ENCODE measurements around the gene POC1B.

Gene POC1B

DNA sequence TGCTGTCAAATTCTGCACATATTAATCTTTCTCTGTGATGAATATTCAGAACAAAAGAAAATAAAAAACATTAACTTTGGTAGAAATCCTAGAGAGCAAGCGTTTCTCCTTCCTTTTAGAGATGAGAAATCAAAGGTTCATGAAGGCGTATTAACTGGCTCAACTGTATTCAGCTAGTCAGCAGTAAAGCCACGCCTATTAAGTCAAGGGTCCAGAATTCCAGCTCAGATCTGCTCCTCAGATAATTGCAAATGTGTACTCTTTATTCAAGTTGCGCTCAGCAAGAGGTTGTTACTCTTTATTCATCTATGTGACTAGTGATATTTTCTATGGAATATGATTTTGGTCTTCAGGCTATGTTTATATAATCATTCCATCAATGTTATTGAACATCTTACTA is 13.1 kb upstream of the POC1B start:
- no peak for DNase-seq

DNA sequence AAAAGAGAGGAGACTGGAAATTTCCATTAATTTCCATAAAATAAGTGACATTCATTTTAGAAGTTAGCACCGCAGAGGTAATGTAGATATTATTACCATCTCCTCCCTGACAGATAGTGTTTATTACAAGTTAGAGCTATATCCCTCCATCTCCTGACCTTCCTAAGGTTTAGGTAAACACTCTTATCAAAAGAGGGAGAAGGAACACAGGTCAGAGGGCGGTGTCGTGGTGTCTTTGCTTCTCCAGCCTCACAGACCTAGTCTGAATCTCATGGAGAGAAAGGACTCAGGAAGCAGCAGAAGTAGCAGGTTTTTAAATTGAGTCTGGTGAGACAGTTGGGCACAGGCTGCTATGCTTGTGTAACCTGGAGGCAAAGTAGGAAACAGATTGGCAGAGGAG is 11.5 kb upstream of the POC1B start:
- DNase-seq = no peak

DNA sequence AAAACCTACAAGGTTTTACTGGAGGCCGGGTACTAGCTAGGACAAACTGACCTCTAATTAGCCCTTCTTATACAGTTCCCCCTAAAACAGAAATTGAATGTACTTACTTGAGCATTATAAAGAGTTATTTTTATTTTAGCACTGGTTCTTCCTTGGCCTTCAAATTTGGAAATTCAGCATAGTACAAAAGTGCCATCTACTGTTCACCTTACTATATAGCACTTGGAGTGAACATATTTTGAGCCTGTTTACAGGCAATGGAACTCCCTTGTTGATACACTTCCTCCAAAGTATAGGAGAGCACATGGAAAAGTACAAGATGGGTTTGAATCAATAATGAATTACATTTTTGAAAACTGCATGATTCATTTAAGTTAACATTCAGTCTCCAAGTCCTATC is 3.9 kb upstream of the POC1B start:
- DNase-seq = no peak

DNA sequence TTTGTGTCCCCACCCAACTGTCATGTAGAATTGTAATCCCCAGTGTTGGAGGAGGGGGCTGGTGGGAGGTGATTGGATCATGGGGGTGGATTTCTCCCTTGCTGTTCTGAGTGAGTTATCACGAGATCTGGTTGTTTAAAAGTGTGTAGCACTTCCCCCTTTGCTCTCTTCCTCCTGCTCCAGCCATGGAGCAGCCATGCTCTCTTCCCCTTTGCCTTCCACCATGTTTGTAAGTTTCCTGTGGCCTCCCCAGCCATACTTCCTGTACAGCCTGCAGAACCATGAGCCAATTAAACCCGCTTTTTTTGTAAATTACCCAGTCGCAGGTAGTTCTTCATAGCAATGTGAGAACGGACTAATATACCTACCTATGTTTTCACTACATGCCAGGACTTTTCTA is 2.6 kb upstream of the POC1B start:
- DNase-seq = no peak

DNA sequence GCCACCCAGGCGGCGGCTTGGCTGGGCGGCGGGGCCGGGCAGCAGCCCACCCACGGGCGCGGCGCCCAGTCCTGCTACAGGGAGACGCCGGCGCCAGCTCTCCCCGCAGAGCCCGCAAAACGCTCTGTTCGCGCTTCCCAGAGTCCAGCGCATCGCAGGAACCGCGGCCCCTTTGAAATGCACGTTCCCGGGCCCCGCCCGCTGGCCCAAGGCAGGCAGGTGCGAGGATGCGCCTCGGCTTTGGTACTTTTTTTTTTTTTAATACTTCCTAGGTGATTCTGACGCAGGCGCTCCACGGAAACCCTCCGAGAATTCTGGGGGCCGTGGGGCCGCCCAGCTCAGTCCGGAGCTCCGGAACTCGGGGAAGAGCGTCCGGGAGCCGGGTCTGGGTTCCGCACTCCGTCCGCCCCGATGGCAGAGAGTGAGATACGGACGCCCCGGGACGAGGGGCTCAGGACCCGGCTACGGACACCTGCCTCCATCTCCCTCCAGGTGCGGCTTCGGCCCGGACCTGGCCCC is 483 bp downstream of the POC1B start:
- no peak for DNase-seq

DNA sequence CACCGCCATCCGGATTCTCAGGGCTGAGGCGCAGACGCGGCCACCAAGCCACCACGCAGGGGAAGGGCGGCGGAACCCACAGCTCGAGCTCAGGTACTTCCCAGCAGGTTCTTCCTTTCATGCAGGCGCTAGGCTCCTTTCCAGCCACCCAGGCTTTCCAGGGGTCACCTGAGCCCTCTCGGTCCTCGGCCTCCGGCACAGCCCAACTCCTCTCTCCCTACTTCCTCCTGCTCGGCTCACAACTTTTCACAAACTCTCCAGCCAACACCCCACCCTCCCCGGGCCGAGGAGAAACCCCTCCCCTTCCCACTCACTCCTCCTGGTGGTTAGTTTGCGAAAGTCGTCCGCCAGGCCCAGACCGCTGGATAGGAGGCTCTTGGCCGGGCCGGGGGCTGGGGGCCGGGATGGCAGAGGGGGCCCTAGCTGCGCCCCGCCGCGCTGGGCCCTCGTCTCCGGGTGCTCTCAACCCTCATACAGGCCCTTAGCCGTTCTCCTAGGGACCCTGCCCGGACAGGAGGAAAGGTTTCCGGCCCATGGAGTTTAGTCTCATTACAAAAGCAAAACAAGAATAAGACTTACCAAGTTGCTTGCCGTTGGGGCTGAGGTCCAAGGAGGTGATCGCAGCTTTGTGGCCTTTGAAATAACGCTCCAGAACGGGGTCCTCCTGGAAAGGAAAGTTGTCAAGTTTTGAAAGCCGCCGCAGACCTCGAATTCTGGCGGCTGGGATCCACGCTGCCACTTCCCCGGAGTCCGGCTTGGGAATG is 1.1 kb downstream of the POC1B start, which contains the start of gene GALNT4:
TSS of gene GALNT4 (minus strand) at position 256 of the 764 bp plus-strand sequence. CDS start at position 9, 247 bp downstream.
- no peak for DNase-seq

DNA sequence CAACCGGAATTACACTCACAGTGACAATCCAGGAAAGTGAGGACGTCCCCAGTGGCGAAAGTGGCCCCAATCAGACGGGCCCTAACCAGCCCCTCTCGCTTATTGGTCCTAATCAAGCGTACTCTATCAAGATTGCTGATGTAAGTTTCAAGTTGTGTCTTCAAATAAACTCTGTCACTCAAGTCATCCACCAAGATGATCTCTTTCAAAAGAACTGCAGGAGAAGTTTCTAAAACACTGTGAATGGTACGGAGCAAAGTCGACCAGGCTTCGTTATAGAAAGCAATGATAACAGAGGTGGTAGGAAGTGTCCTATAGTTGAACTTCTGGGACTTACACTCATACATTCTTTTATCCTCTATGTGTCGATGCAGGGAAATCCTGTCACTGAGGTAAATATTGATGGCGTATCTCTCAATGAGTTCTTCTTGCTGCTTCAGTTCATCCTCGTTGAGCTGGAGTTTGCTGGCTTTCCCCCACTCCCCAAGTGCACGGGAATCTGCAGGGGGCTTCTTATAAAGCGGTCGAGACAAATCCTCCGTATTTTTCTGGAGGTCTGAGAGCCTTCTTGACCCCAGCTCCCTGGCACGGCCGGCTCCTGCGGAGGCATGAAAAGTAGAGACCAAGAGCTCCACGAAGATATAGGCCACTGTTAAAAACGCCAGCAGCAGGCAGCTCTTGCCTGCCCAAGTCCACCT is 1.9 kb downstream of the POC1B start:
- DNase-seq = no peak

DNA sequence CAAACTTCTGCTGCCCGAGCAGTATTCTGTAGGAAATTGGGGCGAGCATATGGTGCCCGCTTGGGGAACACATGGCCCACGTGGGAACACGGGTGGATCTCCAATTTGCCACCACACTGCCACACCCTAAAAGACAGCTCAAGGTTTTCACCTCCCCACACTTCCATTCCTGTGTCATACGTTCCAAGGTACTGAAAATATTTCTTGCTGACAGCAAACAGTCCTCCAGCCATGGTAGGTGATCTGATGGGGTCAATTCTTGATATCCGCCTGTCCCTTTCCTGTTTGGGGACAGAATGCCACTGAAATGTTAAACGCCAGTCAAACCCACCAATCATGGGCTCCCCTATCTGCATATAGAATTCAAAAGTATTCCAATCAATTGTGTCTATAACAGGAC is 2.5 kb downstream of the POC1B start:
- no peak for DNase-seq

DNA sequence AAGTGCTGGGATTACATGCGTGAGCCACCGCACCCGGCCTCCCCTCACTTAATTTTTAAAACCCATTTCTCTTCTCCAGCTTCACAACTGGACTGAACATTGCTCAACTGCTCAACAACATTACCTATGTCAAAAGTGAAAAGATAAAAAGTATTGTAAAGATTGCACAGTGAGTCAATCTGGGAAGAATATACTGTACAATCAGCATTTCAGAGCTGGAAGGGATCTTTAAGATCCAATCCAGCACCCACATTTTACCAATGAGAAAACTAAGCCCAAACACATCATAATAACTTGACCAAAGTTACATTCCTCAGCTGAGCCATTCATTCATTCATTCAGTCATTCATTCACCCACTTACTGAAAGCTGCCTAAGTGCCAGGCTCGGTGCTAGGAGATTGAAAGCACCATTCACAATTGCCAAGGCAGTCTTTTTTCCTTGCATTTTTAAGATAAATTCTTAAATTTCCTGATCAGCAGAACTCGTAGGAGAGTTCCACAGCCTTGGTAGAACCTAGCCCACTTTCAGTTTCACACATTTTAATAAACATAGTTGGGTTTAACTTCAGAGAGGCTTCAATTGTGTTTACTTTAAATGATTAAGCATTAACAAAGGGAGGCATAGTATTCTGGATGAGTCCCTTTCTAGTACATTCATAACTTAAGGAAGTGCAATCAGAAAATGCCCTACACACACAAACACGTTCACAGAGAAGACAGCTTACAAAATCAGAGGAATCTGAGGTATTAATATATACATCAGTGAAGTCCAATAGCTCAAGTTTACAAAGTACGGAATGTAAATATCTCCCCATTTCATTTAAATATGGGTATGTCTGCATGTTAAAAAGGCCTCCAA is 4.3 kb downstream of the POC1B start:
- no peak for DNase-seq

DNA sequence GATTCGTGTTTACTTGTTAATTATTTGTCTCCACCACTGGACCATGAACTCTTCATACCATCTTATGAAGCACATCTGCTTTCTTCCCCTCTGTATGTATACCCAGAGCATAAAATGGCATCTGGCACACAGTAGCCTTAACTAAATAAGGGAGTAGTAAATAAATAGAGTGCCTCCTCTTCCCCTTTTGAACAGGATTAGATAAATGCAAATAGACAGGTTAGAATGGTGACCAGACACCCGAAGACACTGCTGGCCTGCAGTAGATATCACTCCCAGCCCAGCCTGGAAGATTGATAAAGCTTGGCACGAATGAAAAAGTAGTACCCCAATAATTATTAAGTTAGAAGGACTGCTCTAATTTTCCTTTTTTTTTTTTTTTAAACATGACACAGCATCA is 8.1 kb downstream of the POC1B start:
- DNase-seq = no peak

DNA sequence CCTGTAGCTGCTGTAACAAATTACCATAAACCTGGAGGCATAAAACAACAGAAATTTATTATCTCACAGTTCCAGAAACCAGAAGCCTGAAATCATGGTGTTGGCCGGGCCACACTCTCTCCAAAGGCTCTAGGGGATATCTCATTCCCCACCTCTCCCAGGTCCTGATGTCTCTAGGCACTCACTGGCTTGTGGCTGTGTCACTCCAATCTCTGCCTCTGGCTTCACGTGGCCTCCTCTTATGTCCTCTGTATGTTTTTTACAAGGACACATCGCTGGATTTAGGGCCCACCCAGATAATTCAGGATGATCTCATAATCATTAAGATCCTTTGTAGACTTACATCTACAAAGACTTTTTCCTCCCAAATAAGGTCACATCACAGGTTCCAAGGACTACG is 9.2 kb downstream of the POC1B start:
- DNase-seq = no peak

DNA sequence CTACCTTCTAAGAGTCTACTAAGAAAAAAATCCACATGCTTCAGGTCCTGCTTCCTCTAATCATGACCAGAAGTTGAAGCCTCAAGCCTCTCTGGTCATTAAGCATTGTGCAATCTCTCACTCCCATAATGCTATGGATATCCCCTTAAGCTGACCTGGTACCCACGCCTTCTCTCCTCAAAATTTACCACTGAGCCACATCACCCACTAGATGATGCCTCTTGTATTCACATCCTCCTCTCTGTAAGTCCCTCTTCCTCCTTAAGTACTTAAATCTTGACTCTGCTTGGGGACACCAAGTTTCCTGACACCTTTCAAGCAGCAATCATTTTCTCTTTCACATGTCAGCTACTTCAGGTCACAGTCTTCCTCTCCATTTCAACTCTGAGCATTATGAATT is 11.1 kb downstream of the POC1B start:
- no peak for DNase-seq

DNA sequence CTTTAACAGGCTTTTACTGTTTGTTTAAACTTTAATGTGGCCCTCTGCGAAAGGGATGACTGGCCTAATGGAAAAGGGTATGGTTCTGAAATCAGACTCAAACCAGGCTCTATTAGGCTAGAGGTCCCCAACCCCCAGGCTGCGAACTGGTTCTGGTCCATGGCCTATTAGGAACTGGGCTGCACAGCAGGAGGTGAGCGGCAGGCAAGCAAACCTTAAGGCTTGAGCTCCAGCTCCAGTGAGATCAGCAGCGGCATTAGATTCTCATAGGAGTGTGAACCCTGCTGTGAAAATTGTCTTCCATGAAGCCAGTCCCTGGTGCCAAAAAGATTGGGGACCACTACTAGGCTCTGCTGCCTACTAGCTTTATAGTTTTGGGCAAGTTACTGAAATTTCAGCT is 12.3 kb downstream of the POC1B start:
- DNase-seq = no peak

DNA sequence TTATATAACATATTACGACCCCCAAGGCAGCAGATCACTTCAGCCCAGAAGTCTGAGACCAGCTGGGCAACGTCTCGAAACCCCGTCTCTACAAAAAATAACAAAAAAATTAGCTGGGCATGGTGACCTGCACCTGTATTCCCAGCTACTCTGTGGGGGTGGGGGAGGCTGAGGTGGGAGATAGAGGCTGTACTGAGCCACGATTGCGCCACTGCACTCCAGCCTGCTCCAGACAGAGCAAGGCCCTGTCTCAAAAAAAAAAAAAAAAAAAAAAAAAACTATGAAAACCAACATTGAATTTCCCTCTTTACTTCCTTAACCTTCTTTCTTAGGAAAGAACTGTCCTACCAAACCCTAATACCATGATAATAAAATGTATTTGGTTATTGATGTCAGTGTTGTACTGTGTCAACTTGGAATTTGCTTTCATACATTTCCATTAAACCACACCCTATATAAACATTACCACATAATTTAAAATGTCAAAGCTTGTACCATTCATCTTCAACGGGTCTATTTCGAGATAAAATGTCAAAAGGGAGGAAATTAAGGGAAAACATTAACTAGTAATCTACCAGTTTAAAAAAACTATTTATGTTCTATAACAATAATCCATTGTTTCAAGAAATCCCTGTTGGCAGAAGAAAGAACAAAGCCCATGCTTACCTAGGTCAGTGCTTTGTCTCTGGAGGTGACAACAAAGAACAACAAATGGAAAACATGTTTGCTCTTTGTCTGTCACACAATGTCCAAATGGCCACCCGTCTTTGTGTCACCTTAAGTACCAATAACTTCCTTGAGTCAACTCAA is 18.6 kb downstream of the POC1B start:
- DNase-seq = no peak

DNA sequence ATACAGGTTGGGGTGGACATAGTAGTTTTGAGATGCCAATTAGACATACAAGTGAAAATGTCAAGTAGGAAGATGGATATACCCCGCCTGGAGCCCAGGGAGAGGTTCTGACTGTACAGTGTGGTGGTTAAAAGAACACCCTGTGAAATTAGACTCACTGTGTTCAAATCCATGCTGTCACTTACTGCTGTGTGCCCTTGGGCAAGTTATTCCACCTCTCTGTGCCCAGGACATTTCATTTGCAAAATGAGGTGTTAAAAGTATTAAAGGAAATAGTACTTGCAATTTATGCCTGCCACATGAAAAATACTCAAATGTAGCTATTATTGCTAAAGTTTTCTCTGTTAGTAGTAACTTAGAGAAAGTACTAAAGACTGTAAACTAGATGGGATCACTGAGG is 19.8 kb downstream of the POC1B start:
- DNase-seq = no peak

DNA sequence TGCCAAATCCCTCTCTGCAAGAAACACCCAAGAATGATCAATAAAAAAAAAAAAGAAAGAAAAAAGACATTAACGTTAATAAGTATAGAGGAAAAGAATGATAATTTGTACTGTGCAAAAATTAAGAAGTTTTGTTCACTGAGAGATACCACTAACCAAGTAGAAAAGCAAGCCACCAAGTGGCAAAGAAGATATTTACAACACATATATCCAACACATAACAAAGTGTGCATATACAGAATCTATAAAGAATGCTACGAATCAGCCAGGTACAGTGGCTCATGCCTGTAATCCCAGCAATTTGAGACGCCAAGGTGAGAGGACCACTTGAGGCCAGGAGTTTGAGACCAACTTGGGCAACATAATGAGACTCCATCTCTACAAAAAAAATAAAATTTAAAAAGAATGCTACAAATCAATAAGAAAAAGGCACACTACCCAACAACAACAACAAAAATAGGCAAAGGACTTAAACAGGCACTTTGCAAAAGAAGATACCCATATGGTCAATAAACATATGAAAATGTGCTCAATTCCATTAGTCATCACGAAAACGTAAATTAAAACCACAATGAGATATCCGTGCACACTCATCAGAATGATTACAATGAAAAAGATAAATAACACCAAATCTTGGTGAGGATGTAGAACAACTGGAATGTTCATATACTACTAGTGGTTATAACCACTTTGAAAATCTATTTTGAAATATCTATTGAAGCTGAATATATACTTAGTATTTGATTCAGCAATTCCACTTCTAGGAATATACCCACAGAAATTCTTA is 21.1 kb downstream of the POC1B start:
- no peak for DNase-seq

DNA sequence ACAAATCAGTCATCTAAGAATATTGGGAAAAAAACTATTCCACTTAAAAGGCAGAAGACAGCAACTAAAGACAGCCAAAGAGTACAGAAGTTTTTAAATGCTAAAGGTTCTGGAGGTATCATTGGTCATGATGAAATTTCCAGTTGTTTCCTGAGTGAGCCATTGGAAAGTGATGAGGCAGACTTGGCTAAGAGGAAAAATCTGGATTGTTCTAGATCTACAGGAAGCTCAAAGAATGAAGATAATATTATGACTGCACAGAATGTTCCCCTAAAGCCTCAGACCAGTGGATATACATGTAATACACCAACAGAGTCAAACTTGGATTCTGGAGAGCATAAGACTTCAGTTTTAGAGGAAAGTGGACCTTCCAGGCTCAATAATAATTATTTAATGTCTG is 24.1 kb downstream of the POC1B start:
- DNase-seq = no peak

DNA sequence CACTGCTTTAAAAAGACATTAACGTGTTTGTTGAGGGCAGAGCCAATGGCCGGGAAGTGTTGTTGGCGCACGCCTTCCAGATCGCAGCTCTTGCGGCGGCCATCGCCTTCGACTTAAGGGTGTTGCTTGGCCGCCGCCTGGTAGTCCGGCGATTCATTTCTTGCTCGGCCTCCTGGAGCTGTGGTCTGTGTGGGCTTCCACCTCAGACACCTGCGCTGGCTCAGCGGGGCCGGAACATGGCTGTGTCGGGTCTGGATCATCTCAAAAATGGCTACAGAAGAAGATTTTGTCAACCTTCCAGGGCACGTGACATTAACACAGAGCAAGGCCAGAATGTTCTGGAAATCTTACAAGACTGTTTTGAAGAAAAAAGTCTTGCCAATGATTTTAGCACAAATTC is 26.0 kb downstream of the POC1B start:
- no peak for DNase-seq

DNA sequence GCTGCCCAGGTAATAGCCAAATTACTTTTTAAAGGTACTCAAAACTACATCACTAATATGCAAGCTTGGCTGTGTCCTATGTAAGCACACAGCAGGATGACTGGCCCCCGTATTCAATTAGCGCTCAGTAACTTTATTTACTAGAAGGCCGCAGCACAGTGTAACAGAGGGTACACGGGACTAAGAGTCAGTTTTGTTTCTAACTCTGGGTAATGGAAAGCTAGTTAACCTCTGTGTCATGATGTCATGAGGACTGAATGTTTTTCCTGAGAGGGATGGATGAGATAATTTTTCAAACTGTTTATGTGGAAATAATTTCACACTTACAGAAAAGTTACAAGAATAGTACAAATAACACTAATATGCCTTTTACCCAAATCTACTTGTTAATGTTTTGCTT is 28.4 kb downstream of the POC1B start:
- no peak for DNase-seq

DNA sequence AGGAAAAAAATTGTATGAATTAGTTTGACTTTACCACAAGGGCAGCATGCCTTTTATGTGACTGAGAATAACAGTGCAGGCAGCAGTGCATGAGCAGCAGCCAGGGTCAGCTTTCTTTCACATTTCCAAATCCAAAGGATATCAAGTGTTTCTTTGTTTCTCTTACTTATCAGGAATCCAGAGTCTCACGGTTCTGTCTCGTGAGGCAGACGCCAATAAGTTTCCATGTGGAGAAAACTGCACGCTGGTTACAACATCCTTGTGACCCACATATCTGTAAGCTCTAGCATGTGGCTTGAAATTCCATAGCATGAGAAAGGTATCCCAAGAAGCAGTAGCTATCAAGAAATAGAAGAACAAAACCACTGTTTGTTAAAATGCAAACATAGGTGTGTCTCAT is 28.8 kb downstream of the POC1B start:
- DNase-seq = no peak

DNA sequence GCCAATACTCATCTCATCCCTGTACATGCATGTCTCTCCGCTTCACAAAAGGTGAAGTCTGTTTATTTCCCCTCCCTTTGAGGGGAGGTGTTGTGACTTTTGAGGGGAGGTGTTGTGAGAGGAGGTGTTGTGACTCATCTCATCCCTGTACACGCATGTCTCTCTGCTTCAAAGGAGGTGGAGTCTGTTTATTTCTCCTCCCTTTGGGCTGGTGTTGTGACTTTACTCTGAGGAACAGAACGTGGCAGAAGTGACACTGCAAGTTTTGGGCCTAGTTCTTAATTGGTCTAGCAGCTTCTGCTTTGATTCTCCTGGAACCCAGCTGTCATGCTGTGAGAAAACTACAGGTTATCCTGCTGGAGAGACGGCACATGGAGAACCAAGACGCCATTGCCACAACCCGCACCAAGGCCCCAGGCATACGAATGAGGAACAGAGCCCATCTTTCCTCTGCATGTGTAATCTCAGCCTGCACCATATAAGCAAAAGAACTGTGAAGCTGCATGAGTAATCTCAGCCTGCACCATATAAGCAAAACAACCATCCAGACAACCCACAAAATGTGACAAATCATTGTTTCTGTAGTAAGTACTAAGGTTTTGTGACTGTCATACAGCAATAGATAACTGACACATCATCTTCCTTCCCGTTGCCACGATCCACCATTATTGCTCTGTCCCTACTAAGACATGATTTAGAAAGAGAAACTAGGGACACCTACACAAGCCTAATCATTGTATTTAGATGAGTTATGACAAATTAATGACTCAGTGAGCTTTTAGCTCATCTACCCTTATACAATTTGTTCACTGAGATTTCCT is 31.2 kb downstream of the POC1B start:
- DNase-seq = no peak
